Pericardium fibroblast (primary cell): ENCODE measurements around the gene EIF2B4. TPM values are rescaled to one million over a fixed set of nuclear protein-coding genes. Genes with fewer than 3 reads are reported as not detected.

Experiments
- total RNA-seq: library from RNA; depleted of rRNA; stranded (reverse); fragments of >200 nt; gene quantifications from 2 replicates; pipeline ENCODE4 v1.2.3, GENCODE V29; 2015

The EIF2B4 gene
- 27.5 and 28.7 TPM in 2 replicates for total RNA-seq

DNA sequence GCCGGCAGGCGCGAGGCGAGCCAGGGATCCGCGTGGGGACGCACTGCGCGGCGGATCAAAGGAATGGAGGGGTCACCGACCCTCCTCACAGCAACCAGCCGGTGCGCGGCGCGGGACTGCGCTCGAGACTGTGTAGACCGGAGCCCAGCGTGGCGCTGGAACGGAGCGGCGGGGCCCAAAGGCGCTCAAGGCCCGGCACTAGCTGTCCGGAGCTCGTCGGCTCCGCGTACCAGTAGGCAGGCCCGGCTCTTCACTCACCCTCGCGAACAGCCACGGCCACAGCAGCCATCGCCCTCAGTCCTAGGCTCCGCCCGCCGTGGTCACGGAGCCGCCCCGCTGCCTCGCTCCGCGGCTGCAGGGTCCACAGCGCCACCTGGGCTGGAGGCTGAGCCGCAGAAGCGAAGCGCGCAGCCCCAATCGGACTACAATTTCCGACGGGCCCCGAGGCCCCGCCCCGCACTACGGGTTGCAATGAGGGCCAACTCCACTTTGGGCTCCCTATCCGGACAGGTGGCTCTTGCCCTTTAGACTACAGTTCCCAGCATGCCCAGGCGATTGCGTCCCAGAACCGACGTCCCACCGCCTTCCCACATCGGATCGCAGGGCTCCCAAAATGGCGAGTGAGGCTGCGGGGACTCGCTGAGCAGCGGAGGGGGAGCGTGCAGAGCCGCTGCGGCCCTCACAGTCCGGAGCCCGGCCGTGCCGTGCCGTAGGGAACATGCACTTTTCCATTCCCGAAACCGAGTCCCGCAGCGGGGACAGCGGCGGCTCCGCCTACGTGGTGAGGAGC, at the start of gene EIF2B4, which contains the start of gene SNX17:
TSS of gene EIF2B4 (minus strand) at position 313 of the 790 bp plus-strand sequence. CDS start at position 289, 24 bp downstream.
TSS of gene SNX17 (plus strand) at position 591 of the 790 bp plus-strand sequence. CDS start at position 719, 128 bp downstream.

DNA sequence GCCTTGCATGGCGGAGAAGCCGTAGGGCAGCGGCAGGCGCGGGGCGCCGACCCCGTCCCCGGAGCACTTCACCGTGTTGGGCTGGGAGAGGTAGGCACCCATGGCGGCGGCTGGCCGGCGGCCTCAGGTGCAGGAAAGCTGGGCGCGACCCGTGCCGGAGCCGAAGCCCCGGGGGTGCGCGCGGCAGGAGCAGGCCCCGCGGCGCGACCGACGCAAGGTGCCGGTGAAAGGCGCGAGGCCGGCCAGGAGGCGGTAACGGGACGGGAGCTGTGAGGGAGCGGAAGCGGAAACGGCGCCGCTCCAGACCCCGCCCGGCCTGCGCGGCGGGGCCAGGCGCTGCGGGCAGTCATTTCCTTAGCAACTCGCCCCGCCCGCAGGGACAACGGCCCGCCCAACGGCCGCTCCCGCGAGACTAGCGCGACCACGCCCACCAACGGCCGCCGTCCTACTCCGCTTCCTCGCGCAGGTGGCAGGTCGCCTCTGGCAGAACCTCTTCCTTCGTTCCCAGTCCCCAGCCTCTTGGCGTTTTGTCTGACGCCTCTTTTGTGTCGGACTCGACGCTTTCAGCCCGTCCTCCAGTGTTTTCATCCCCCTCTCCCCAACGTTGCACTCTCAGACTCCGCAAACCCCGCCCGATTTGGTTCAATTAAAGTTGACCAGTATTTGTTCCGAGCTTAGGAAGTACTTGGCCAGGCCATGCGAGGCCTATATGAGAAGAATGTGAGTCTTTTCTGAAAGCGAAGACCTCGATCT, 39.4 kb upstream of the EIF2B4 start, which contains the start of gene PPM1G:
TSS of gene PPM1G (minus strand) at position 271 of the 753 bp plus-strand sequence. CDS start at position 102, 169 bp downstream.

DNA sequence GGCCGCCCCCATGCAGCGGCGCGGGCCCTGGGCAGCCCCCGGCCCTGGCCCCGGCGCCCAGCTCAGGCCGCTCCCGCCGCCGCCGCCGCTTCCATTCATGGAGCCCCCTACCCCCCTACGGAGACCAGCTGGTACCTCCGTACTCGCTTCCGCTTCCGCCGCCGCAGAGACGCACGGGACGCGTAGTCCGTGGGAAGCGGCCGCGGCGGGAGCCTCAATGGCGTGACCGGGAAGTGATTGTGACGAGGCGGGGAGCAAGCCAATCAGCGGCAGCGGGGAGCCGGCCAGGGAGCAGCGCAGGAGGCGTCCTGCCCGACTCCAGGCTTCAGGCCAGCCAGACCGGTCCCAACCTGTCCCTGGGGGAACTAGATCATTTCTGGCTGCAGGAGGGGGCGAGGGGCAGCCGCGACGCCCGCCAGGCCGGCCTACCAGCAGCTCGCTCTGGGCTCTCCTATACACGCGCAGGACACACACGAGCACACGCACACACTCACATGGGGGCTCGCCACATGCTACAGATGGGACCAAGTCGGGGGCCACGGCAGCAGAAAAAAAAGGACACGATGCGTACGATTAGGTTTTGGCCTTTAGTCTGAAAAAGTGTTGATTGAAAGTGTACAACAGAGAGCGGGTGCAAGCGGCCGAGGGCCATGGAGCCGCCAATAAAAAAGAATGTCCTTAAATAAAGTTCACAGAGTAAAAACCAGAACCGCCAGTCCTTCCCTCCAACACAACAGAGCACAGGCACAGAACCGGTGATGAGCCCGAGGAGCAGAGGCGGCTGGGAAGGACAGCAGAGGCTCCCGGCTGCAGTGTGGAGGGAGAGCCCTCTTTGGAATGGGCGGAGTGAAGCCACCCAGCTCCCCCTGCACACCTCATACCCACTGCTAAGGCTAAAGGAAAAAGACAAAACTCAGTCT, 10.7 kb upstream of the EIF2B4 start, which contains the start of gene ZNF513:
TSS of gene ZNF513 (minus strand) at position 109 of the 920 bp plus-strand sequence. CDS start 208 bp downstream, outside the sequence.

DNA sequence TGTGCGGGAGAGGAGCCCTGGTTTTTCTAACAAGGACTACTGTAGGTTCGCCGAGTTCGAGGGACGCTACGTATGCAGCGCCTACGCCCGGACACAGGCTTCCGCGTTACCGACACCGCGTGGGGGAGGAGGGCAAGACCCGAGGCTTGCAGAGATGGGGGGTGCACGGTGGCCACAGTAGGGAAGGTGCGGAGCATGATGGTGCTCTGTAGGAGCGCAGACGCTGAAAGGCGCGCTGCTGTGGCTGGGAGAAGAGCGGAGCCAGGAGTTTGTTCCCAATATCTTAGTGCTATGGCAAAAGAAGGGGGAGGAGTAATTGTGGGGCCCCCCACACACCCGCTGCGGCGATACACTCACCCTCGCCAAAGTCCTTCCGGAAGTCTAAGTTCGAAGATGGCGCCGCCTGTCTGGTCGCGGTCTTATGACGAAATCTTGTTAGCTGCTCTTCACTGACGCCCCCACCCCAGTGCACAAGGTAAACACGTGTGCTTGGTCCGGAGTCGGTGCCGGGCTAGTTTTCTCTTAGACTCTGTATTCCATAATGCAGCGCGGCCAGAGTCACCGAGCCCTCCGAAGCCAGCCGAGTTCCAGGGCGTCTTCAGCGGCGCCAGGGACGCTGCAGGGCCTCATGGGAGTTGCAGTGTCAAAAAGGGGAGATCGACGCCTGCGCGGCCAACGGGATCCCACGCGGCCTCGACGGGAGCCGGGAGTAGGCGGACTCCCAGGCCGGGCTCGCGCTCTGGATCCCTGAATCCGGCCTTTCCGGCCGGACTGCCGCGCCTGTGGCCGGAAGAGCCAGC, 13.6 kb downstream of the EIF2B4 start, which contains the start of gene GTF3C2:
TSS of gene GTF3C2 (minus strand) at position 383 of the 800 bp plus-strand sequence. CDS start 13,210 bp downstream, outside the sequence.

DNA sequence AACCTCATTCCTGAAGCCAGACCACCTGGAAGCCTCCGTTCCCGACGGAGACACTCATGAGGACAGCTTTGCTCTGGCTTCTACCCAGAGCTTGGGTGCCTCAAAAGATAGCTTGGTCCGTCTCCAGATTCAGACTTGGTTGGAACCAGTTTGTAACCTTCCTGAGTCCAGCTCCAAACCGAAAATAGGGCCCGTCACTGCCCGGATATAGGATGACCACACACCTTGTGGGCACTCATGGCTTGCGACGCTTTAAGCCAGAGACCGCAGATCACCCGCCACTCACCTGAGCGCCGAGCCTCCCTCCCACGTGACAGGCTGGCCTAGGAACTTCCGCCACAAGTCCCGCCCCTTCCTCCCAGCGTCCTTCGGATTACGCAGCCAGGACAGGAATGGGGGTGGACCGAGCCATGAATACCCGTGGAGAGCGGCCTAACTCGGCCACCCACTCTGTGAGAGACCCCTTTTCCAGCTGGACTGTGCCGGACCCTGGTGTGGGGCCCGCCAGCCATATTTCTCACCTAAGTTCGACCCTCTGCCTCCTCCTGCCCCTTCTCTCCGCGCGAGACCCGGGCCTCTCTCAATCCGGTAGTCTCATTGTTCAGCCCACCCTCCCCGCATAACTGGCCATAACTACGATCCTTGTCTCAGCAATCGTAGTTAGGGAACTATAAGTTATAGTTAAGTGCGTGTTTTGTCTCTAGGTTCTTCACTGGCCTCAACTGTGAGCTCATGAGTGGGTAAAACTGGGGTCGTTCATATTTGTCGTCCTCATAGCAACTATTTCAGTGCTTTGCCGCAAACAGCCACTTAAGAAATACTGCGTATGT, 47.2 kb downstream of the EIF2B4 start, which contains the start of gene MPV17:
TSS of gene MPV17 (minus strand) at position 332 of the 830 bp plus-strand sequence. CDS start 580 bp downstream, outside the sequence.

Other genes with a start within 250 kb of the EIF2B4 start
- not detected in 2 replicates for gene ABHD1, start 246.5 kb downstream of the EIF2B4 start, total RNA-seq
- 40.9 and 59.7 TPM in 2 replicates for gene PREB, start 235.7 kb downstream of the EIF2B4 start, total RNA-seq
- gene PRR30, start 230.9 kb downstream of the EIF2B4 start, total RNA-seq, result not detected in 2 replicates
- 0.09 TPM in 1 of 2 replicates, not detected in the other for gene TCF23, start 221.3 kb downstream of the EIF2B4 start, total RNA-seq
- 170 and 171 TPM in 2 replicates for gene ATRAID, start 158.3 kb downstream of the EIF2B4 start, total RNA-seq
- gene SLC5A6, start 158.1 kb downstream of the EIF2B4 start, total RNA-seq, result 15.8 and 19.3 TPM in 2 replicates
- gene CAD, start 153.0 kb downstream of the EIF2B4 start, total RNA-seq, result 31.2 and 41.0 TPM in 2 replicates
- gene SLC30A3, start 107.3 kb downstream of the EIF2B4 start, total RNA-seq, result not detected in 2 replicates
- not detected in 2 replicates for gene DNAJC5G, start 94.9 kb downstream of the EIF2B4 start, total RNA-seq
- gene TRIM54, start 87.9 kb downstream of the EIF2B4 start, total RNA-seq, result not detected in 2 replicates
- 0.35 and 2.0 TPM in 2 replicates for gene UCN, start 61.9 kb downstream of the EIF2B4 start, total RNA-seq
- gene MPV17, start 47.2 kb downstream of the EIF2B4 start, total RNA-seq, result 93.4 and 101 TPM in 2 replicates
- 24.5 and 24.8 TPM in 2 replicates for gene GTF3C2, start 13.6 kb downstream of the EIF2B4 start, total RNA-seq
- 134 and 146 TPM in 2 replicates for gene SNX17, start 278 bp upstream of the EIF2B4 start, total RNA-seq
- gene ZNF513, start 10.4 kb upstream of the EIF2B4 start, total RNA-seq, result 3.9 and 9.0 TPM in 2 replicates
- 49.5 and 66.2 TPM in 2 replicates for gene PPM1G, start 39.3 kb upstream of the EIF2B4 start, total RNA-seq
- gene NRBP1, start 58.3 kb upstream of the EIF2B4 start, total RNA-seq, result 79.3 and 91.0 TPM in 2 replicates
- gene KRTCAP3, start 72.0 kb upstream of the EIF2B4 start, total RNA-seq, result 5.2 TPM in 1 of 2 replicates, not detected in the other
- 13.5 and 20.7 TPM in 2 replicates for gene IFT172, start 119.4 kb upstream of the EIF2B4 start, total RNA-seq
- gene FNDC4, start 124.9 kb upstream of the EIF2B4 start, total RNA-seq, result 15.2 and 17.4 TPM in 2 replicates
- 0.12 TPM in 1 of 2 replicates, not detected in the other for gene GCKR, start 126.5 kb upstream of the EIF2B4 start, total RNA-seq
- 18.4 and 19.6 TPM in 2 replicates for gene ZNF512, start 212.7 kb upstream of the EIF2B4 start, total RNA-seq